Activated naive CD8-positive, alpha-beta T cell treated with anti-CD3 and anti-CD28 coated beads for 36 hours (primary cell): ENCODE data around the gene ITGA1. TPM values are rescaled to one million over a fixed set of nuclear protein-coding genes. Genes with fewer than 3 reads are reported as not detected.

Experiments
- DNase-seq: peaks from one replicate; pipeline ENCODE4 v3.0.0; 2021
- H3K27ac Mint-ChIP-seq: one replicate; pipeline ENCODE4 v1.8.0; 2022; ENCODE audit warnings: mild to moderate bottlenecking, moderate library complexity, mixed read lengths
- H3K27me3 Mint-ChIP-seq: one replicate; pipeline ENCODE4 v1.8.0; 2022; ENCODE audit warnings: mild to moderate bottlenecking, mixed read lengths
- H3K36me3 Mint-ChIP-seq: one replicate; pipeline ENCODE4 v1.8.0; 2021; ENCODE audit warnings: mild to moderate bottlenecking, mixed read lengths
- H3K4me1 Mint-ChIP-seq: one replicate; pipeline ENCODE4 v1.8.0; 2021; ENCODE audit warnings: mixed read lengths
- H3K4me3 Mint-ChIP-seq: one replicate; pipeline ENCODE4 v1.8.0; 2022; ENCODE audit warnings: mild to moderate bottlenecking, moderate library complexity, mixed read lengths
- H3K9me3 Mint-ChIP-seq: one replicate; pipeline ENCODE4 v1.8.0; 2022; ENCODE audit warnings: mixed read lengths
- total RNA-seq, 2 experiments: library from RNA; stranded (reverse); gene quantifications; one replicate each; pipeline ENCODE4 v1.2.3, GENCODE V29; 2021

ITGA1 gene
- total RNA-seq, 2 experiments from 2014 or later = 6.9 to 9.9 TPM

DNA sequence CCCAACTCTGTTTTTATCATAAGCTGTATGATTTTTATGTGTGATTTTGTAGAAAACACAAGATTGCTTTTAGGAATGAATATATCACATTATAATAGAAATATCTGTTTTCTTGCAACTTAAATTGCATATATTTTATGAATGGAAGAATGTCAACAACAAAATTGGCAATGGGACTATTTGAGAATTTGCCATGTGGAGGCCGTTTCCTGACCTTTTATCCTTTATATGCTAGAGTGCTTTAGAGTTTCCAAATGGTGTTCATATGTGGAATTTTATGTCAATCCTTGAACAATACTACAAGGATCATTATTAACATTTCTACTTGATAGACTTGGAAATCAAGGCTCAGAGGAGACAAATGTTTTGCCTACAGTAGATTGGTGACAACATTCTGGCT lies 34.2 kb downstream of the ITGA1 start:
- Mint-ChIP-seq H3K4me3 (no peak overlapping the region), H3K9me3 (peaks cover 3% of the 10 kb centered on the region), H3K4me1 (peaks cover 8% of the 10 kb centered on the region), H3K36me3 (peaks cover under 1% of the 10 kb centered on the region), H3K27ac (no peak overlapping the region), H3K27me3 (no peaks in the 10 kb centered on the region)
- no peak for DNase-seq

DNA sequence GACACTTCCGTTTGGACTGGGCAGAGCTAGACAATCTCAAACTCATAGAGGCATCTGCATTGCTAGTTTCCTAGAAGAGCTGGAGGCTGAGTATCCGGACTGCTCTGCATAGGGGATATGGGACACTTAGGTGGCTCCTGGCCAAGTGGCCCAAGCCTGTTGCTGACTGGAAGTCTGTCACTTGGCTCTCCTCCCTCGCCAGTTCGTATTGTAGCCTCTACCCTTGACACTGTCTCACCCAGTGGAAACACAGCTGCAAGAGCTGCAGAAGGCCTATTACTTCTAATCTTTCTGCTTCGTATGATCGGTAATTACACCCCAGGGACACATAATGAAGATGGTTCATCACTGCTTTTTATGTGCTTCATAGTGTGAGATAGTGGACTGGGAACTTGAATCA lies 34.7 kb downstream of the ITGA1 start:
- Mint-ChIP-seq H3K4me3 (no peak overlapping the region), H3K36me3 (peaks cover 6% of the 10 kb centered on the region), H3K27ac (no peak overlapping the region), H3K27me3 (no peaks in the 10 kb centered on the region), H3K9me3 (peaks cover 6% of the 10 kb centered on the region), H3K4me1 (peaks cover 8% of the 10 kb centered on the region)
- no peak for DNase-seq

DNA sequence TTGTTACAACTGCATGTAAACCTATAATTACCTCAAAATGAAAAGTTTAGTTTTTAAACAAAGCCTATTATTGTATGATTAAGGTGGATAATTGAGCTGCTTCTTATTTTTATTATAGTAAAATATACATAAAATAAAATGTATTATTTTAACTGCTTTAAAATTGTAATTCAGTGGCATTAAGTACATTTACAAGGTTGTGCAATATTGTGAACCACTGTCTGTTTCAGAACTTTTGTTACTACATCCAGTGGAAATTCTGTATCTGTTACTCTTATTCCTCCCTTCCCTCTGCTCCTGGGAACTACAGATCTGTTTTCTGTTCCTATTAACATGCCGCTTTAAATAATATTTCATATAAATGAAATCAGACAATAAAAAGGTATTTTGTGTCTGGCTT lies 37.1 kb downstream of the ITGA1 start:
- no peak overlapping the region for H3K27ac Mint-ChIP-seq

DNA sequence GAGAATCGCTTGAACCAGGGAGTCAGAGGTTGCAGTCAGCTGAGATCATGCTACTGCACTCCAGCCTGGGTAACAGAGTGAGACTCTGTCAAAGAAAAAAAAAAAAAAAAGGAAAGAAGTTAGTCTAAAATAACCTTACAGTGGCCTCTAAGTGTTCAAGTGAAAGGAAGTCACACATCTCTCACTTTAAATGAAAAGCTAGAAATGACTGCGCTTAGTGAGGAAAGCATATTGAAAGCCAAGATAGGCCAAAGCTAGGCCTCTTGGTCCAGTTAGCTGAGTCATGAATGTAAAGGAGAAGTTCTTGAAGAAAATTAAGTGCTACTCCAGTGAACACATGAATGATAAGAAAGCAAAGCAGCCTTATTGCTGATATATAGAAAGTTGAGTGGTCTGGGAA lies 38.1 kb downstream of the ITGA1 start:
- H3K27ac Mint-ChIP-seq = no peak overlapping the region
- H3K36me3 Mint-ChIP-seq = peaks cover 10% of the 10 kb centered on the region
- no peak for DNase-seq
- H3K9me3 Mint-ChIP-seq = peaks cover 6% of the 10 kb centered on the region
- no peaks in the 10 kb centered on the region for H3K27me3 Mint-ChIP-seq
- no peak overlapping the region for H3K4me3 Mint-ChIP-seq
- peaks cover 8% of the 10 kb centered on the region for H3K4me1 Mint-ChIP-seq

More for the DNA sequence above, 37.1 kb downstream of the ITGA1 start:
- Mint-ChIP-seq H3K27me3 (no peaks in the 10 kb centered on the region), H3K36me3 (peaks cover 10% of the 10 kb centered on the region), H3K9me3 (peaks cover 6% of the 10 kb centered on the region), H3K4me3 (no peak overlapping the region), H3K4me1 (peaks cover 8% of the 10 kb centered on the region)
- DNase-seq = no peak

DNA sequence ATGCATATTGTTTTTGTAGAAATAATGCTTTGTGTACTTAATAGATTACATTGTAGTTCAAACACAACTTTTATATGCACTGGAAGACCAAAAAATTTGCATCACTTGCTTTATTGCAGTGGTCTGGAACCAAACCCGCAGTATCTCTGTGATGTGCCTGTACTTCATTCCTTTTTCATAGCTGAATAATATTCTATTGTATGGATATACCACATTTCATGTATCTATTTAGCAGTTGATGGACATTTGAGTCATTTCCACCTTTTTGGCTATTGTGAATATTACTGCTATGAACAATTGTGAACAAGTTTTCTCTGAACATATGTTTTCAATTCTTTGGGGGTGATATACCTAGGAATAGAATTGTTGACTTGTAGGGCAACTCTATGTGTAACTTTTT lies 40.1 kb downstream of the ITGA1 start:
- Mint-ChIP-seq H3K4me1 (peaks cover 8% of the 10 kb centered on the region), H3K27me3 (no peaks in the 10 kb centered on the region), H3K36me3 (peaks cover 10% of the 10 kb centered on the region), H3K9me3 (peaks cover 6% of the 10 kb centered on the region), H3K4me3 (no peak overlapping the region), H3K27ac (no peak overlapping the region)
- no peak for DNase-seq

DNA sequence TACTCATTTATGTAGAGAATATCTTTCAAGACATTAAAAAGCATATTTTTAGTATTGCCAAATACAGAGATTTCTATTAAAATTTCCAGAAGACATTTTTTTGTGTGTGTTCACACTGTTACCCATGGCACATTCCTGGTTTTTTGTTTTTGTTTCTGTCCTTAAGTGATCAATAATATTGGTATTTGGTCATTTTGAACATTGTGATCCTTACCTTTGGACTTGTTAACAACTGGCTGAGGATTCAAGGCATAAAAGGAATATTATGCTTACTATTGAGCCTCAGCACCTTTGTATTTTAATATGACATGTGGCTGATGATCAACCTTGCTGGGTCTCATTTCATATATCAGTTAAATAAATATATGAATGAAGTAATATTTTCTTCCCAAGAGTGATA lies 41.9 kb downstream of the ITGA1 start:
- Mint-ChIP-seq H3K27ac (no peak overlapping the region), H3K36me3 (peaks cover 10% of the 10 kb centered on the region), H3K9me3 (peaks cover 6% of the 10 kb centered on the region), H3K27me3 (no peaks in the 10 kb centered on the region), H3K4me1 (peaks cover 8% of the 10 kb centered on the region), H3K4me3 (no peak overlapping the region)
- no peak for DNase-seq

DNA sequence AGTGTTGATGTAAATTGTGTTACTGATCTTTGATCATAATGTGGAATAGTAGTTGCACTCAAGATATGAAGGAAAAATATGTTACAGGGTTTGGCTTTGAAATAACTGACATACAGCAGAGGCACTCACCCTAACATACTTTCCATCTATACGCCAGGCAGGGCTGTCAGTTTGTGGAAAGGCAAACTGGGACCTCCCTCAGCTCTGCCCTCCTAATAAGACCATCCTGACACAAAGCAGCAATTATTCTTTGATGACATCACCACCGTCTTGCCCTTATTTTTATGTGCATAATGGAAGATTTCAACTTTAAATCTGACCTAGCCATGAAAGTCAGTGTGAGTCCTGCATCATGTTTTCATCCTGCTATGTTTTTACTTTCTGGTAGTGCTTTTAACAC lies 42.9 kb downstream of the ITGA1 start:
- no peak for DNase-seq
- H3K36me3 Mint-ChIP-seq = peaks cover 10% of the 10 kb centered on the region
- peaks cover 5% of the 10 kb centered on the region for H3K4me1 Mint-ChIP-seq
- H3K27ac Mint-ChIP-seq = no peak overlapping the region
- H3K9me3 Mint-ChIP-seq = peaks cover 6% of the 10 kb centered on the region
- H3K4me3 Mint-ChIP-seq = no peak overlapping the region
- H3K27me3 Mint-ChIP-seq = no peaks in the 10 kb centered on the region

DNA sequence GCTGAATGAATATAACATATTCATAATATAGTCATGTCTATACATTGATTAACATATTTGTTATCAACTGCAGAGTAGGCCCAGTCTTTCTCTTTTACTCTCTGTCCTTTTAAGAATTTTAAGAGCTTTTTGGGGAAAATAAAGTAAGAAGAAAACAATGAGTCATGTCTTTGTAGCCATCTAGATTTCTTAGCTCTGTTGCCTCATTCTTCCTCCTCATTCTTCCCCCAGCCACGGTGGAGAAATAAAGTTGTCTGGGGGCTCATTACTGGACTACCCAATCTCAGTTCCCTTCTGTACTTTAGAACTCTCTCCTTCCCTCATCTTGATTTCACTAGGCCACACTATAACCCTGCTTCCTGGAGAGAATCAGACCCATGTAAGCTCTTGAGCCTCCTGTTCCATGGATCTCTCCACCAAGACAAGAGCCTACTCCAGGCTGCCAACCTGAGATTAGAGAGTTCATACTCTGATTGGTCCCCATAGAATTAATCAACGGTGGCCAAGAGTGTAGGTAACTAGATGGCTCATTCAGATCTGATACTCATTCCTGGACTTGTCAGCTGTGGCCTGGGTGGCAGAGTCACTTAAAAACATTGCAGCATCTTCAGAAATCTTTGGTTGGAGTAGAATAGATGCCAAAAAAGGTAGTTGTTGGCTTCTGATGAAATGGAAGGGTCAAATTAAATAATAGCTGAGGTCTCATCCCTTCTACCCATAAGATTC lies 44.2 kb downstream of the ITGA1 start:
- H3K9me3 Mint-ChIP-seq = peaks cover 4% of the 10 kb centered on the region
- peaks cover 3% of the 10 kb centered on the region for H3K27me3 Mint-ChIP-seq
- no peak for DNase-seq
- no peaks in the 10 kb centered on the region for H3K4me1 Mint-ChIP-seq
- H3K36me3 Mint-ChIP-seq = peaks cover 8% of the 10 kb centered on the region
- no peak overlapping the region for H3K27ac Mint-ChIP-seq
- H3K4me3 Mint-ChIP-seq = no peak overlapping the region

DNA sequence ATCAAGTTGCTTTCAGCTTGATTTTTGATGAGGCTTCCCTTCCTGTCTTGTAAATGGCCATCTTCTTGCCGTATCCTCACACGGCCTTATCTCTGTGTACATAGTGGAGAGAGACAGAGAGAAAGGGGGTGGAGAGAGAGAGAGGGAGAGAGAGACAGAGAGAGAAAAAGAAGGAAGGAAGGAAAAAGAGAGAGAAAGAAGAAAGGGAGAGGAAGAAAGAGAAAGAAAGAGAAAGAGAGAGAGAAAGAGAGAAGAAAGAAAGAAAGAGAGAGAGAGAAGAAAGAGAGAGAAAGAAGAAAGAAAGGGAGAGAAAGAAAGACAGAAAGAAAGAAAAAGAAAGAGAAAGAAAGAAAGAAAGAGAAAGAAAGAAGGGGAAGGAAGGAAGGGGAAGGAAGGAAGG lies 46.6 kb downstream of the ITGA1 start:
- peaks cover 3% of the 10 kb centered on the region for H3K27me3 Mint-ChIP-seq
- DNase-seq = no peak
- H3K4me1 Mint-ChIP-seq = no peaks in the 10 kb centered on the region
- no peak overlapping the region for H3K27ac Mint-ChIP-seq
- no peaks in the 10 kb centered on the region for H3K9me3 Mint-ChIP-seq
- H3K36me3 Mint-ChIP-seq = no peaks in the 10 kb centered on the region
- H3K4me3 Mint-ChIP-seq = no peak overlapping the region

DNA sequence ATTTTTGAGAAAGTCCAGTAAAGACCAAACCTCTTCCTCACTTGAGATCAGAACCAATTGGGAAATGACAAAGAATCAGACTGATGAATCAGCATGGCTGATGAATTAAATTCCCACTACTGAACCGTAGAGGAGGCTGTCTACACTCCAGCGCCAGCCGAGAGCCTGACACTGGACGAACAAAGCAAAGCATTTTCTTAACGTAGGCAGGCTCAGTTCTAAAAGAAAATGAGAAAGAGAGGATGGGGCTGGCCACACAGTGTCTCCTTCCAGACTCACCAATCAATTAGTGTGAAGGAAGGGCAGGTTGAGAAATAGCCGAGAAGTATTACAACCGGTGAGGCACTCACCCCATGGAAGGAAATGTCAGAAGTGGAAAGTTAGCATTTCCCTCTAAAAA lies 49.4 kb downstream of the ITGA1 start:
- no peak overlapping the region for H3K4me3 Mint-ChIP-seq
- no peak overlapping the region for H3K27ac Mint-ChIP-seq
- H3K36me3 Mint-ChIP-seq = no peaks in the 10 kb centered on the region
- no peak for DNase-seq
- H3K27me3 Mint-ChIP-seq = peaks cover 3% of the 10 kb centered on the region
- H3K9me3 Mint-ChIP-seq = no peaks in the 10 kb centered on the region
- peaks cover 6% of the 10 kb centered on the region for H3K4me1 Mint-ChIP-seq

DNA sequence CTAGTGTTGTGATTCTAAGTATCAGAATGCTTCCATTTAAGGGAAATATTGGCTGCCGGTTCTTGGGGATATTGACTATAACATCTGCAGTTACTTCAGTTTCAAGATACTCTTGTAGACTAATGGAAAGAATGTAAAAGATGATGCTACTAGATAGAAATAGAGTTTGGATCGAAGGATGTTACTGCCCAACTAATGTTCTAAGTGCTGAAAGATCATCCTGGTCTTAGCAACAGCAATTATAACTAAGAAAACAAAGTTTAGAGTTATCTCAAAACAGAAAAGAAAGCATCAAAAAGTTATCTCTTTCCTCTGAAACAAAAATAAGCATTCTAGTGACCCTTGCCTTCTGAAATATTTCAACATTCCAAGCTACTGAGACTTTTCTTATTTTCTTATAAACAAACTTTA lies 49.9 kb downstream of the ITGA1 start:
- no peak overlapping the region for H3K27ac Mint-ChIP-seq
- no peaks in the 10 kb centered on the region for H3K9me3 Mint-ChIP-seq
- peaks cover 3% of the 10 kb centered on the region for H3K27me3 Mint-ChIP-seq
- no peak for DNase-seq
- peaks cover 6% of the 10 kb centered on the region for H3K4me1 Mint-ChIP-seq
- no peaks in the 10 kb centered on the region for H3K36me3 Mint-ChIP-seq
- H3K4me3 Mint-ChIP-seq = no peak overlapping the region

DNA sequence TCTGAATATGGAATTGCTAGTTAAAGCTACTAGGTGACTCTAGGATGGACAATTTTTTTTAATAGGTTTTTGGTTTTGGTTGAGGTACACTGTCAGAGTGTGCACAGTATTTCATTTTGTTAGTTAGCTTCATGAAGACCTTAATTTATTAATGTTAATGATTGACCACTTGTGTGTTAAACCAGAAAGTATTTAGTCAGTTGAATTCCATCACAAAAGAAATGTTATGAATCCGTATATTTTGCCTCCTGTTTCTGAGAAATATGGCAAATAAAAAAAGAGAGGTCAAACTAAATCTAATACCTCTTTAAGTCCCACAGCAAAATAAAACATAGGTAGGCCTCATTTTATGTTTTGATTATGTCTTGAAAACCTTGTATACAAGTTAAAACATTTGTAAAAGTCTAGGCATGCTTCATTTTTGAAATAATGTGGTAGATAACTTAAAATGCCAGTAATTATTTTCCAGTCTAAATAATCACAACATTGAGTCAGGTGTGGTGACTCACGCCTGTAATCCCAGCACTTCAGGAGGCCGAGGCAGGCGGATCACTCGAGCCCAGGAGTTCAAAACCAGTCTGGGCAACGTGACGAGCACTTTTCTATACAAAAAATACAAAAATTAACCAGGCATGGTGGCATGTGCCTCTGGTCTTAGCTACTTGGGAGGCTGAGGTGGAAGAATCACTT lies 50.8 kb downstream of the ITGA1 start:
- no peak overlapping the region for H3K4me3 Mint-ChIP-seq
- H3K27me3 Mint-ChIP-seq = peaks cover 3% of the 10 kb centered on the region
- H3K9me3 Mint-ChIP-seq = no peaks in the 10 kb centered on the region
- H3K4me1 Mint-ChIP-seq = peaks cover 6% of the 10 kb centered on the region
- no peak overlapping the region for H3K27ac Mint-ChIP-seq
- no peaks in the 10 kb centered on the region for H3K36me3 Mint-ChIP-seq
- no peak for DNase-seq

DNA sequence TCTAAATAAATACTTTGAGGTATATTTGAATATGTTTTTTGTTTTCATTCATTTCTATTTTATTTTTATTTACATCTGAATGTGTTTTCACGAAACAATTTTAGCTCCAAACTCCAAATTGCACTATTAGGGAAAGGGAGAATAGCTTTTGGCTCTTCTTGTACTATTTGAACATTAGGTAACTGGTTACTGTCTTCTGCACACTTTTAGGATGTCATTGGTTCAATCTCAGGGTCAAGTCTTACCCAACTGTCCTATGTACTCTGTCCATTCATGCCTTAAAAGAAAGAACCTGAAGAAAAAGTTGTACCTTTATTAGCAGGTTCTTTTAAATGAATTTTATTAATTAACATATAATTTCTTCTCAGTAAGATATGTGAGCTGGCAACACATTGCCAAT lies 51.6 kb downstream of the ITGA1 start:
- H3K4me3 Mint-ChIP-seq = no peak overlapping the region
- H3K36me3 Mint-ChIP-seq = no peaks in the 10 kb centered on the region
- no peak overlapping the region for H3K27ac Mint-ChIP-seq
- peaks cover 3% of the 10 kb centered on the region for H3K27me3 Mint-ChIP-seq
- peaks cover 6% of the 10 kb centered on the region for H3K4me1 Mint-ChIP-seq
- no peaks in the 10 kb centered on the region for H3K9me3 Mint-ChIP-seq
- DNase-seq = no peak

DNA sequence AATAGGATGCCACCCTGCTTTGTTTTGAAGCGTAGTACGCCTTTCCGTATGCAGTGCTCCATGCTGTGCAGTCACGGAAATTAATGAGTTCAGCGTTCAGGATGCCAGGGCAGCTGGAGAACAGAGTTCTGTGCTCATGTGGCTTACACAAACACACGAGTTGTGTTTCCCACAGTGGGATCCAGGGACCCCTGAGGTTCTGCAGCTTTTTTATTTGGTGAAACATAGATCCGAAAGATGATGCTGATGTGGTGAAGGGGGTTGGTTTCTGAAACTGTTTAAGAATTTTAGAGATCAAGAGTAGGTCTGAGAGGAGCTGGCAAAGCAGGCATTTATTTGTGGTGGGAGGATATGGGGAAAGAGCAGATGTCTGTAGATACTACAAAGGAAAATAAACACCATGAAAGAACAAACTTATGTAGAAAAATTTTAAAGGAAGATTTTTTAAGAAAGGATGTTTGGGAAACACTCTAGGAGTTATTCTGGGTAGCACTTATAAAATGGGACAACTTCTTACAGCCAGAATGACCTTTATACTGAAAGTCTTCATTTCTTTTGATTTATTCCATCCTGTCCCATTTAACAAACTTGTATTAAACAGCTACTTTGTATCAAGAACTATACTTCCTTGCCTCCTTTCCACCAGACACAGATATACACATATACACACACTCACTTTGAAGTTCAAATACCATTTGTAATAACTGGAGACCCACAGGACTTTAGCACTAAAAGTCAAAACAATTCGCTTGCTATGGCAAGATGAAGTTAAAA lies 52.7 kb downstream of the ITGA1 start:
- peaks cover 8% of the 10 kb centered on the region for H3K4me1 Mint-ChIP-seq
- H3K4me3 Mint-ChIP-seq = no peak overlapping the region
- H3K36me3 Mint-ChIP-seq = no peaks in the 10 kb centered on the region
- no peak overlapping the region for H3K27ac Mint-ChIP-seq
- H3K27me3 Mint-ChIP-seq = peaks cover 3% of the 10 kb centered on the region
- DNase-seq = no peak
- no peaks in the 10 kb centered on the region for H3K9me3 Mint-ChIP-seq

DNA sequence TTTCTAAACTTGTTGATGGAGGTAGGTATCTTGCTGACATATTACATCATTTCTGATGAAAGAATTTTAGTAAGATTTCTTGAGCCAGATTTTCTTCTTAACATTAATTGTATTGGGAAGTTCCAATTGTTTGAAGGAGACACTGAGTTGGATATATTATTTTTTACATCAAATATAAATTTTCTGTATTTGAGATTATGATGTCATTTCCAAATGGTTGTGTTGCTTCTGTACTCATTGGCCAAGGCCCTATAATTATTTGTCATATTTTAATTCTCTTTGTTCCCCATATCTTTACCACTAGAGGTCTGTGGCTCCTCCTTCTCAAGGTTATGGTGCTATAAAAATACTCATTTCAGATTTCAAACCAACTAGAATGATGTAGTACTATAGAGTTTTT lies 53.4 kb downstream of the ITGA1 start:
- no peak overlapping the region for H3K4me3 Mint-ChIP-seq
- no peak for DNase-seq
- no peak overlapping the region for H3K27ac Mint-ChIP-seq
- H3K36me3 Mint-ChIP-seq = no peaks in the 10 kb centered on the region
- peaks cover under 1% of the 10 kb centered on the region for H3K27me3 Mint-ChIP-seq
- H3K4me1 Mint-ChIP-seq = peaks cover 8% of the 10 kb centered on the region
- no peaks in the 10 kb centered on the region for H3K9me3 Mint-ChIP-seq
